GM19328 (cell line): ENCODE measurements around the gene MFNG.

ENCODE experiments used
- ATAC-seq: cut with Tn5 transposase; IDR thresholded peaks from one replicate; pipeline ENCODE4 v1.9.1; 2021; ENCODE audit warnings: mild to moderate bottlenecking, moderate library complexity; ENCODE audit not compliant: unreplicated experiment

The MFNG gene

GRCh38 chr22:37514526-37515051 lies 28.4 kb upstream of the MFNG start:
- no peak for ATAC-seq

GRCh38 chr22:37511395-37512104 lies 25.4 kb upstream of the MFNG start:
- no peak for ATAC-seq

GRCh38 chr22:37510091-37510490 lies 23.9 kb upstream of the MFNG start:
- no peak for ATAC-seq

GRCh38 chr22:37509059-37509860 lies 23.1 kb upstream of the MFNG start:
- no peak for ATAC-seq

GRCh38 chr22:37508431-37508992 lies 22.3 kb upstream of the MFNG start:
- ATAC-seq = no peak

- ATAC-seq = no peak
Observed at GRCh38 chr22:37507731-37508130, 21.5 kb upstream of the MFNG start.

GRCh38 chr22:37505989-37506388 lies 19.8 kb upstream of the MFNG start:
- ATAC-seq = no peak

GRCh38 chr22:37505565-37505964 lies 19.4 kb upstream of the MFNG start:
- no peak for ATAC-seq

GRCh38 chr22:37504964-37505363 lies 18.8 kb upstream of the MFNG start:
- no peak for ATAC-seq

GRCh38 chr22:37503850-37504249 lies 17.7 kb upstream of the MFNG start:
- ATAC-seq = no peak

- ATAC-seq = no peak
Observed at GRCh38 chr22:37503183-37503683, 17.0 kb upstream of the MFNG start.

GRCh38 chr22:37502342-37503182 lies 16.4 kb upstream of the MFNG start:
- ATAC-seq = no peak

GRCh38 chr22:37501610-37502341 lies 15.6 kb upstream of the MFNG start:
- ATAC-seq = no peak

- ATAC-seq = no peak
Observed at GRCh38 chr22:37500745-37501609, 14.8 kb upstream of the MFNG start.

GRCh38 chr22:37499789-37500540 lies 13.8 kb upstream of the MFNG start:
- no peak for ATAC-seq

GRCh38 chr22:37499027-37499707 lies 13.0 kb upstream of the MFNG start:
- ATAC-seq = no peak

- no peak for ATAC-seq
Observed at GRCh38 chr22:37498289-37498909, 12.2 kb upstream of the MFNG start.
